Neural progenitor cell (in vitro differentiated cells): ENCODE measurements around the gene TSPAN18. TPM values are rescaled to one million over a fixed set of nuclear protein-coding genes. Genes with fewer than 3 reads are reported as not detected.
A peak's percentile ranks its signal among the peaks of the same experiment; 100 is the strongest.

Experiments
- DNase-seq: peaks from one replicate; pipeline ENCODE4 v3.0.0-alpha.2; 2016; ENCODE audit warnings: low spot score
- H2AFZ ChIP-seq: fragments of 200-600 bp; sonication (generic); replicated peaks from 2 replicates; pipeline ENCODE4 v1.6.1; 2016; ENCODE audit warnings: antibody characterized with exemption
- H3F3A ChIP-seq: fragments of 200-600 bp; sonication (generic); 2 replicates; pipeline ENCODE4 v1.6.1; 2016; ENCODE audit warnings: antibody characterized with exemption, low read depth
- H3K27ac ChIP-seq: fragments of 200-600 bp; sonication (generic); 2 replicates; pipeline ENCODE4 v1.5.1; 2016; ENCODE audit warnings: mild to moderate bottlenecking
- H3K27me3 ChIP-seq: fragments of 200-600 bp; sonication (generic); 2 replicates; pipeline ENCODE4 v1.6.1; 2016; ENCODE audit warnings: mild to moderate bottlenecking, moderate library complexity
- H3K36me3 ChIP-seq: fragments of 200-600 bp; sonication (generic); 2 replicates; pipeline ENCODE4 v1.5.1; 2016
- H3K4me1 ChIP-seq: fragments of 200-600 bp; sonication (generic); 2 replicates; pipeline ENCODE4 v1.6.1; 2016; ENCODE audit warnings: mixed run types
- H3K4me2 ChIP-seq: fragments of 200-600 bp; sonication (generic); 2 replicates; pipeline ENCODE4 v1.6.1; 2016
- H3K4me3 ChIP-seq: fragments of 200-600 bp; sonication (generic); 2 replicates; pipeline ENCODE4 v1.5.1; 2016
- H3K79me2 ChIP-seq: fragments of 200-600 bp; sonication (generic); 2 replicates; pipeline ENCODE4 v1.6.1; 2016; ENCODE audit warnings: low read depth
- H3K9ac ChIP-seq: fragments of 200-600 bp; sonication (generic); 2 replicates; pipeline ENCODE4 v1.6.1; 2016
- H3K9me3 ChIP-seq: fragments of 200-600 bp; sonication (generic); 2 replicates; pipeline ENCODE4 v1.5.1; 2016; ENCODE audit warnings: low read depth
- H4K20me1 ChIP-seq: fragments of 200-600 bp; sonication (generic); 2 replicates; pipeline ENCODE4 v1.6.1; 2016; ENCODE audit warnings: low read depth
- H3K27ac Mint-ChIP-seq: 3 replicates; pipeline ENCODE4 v1.8.0; 2021; ENCODE audit warnings: mixed read lengths
- H3K27me3 Mint-ChIP-seq: 2 replicates; pipeline ENCODE4 v1.8.0; 2022; ENCODE audit warnings: low read depth, mild to moderate bottlenecking, inconsistent platforms, moderate library complexity, mixed read lengths; ENCODE audit not compliant: insufficient read depth
- H3K36me3 Mint-ChIP-seq: 3 replicates; pipeline ENCODE4 v1.8.0; 2021; ENCODE audit warnings: mixed read lengths
- H3K4me1 Mint-ChIP-seq: 3 replicates; pipeline ENCODE4 v1.8.0; 2021; ENCODE audit warnings: mixed read lengths
- H3K4me3 Mint-ChIP-seq: 3 replicates; pipeline ENCODE4 v1.8.0; 2021; ENCODE audit warnings: mild to moderate bottlenecking, moderate library complexity, mixed read lengths
- H3K9me3 Mint-ChIP-seq: 3 replicates; pipeline ENCODE4 v1.8.0; 2020; ENCODE audit warnings: mixed read lengths
- CTCF ChIP-seq: fragments of 200-600 bp; sonication (generic); IDR thresholded peaks from 2 replicates; pipeline ENCODE4 v1.5.1; 2017; ENCODE audit warnings: antibody characterized with exemption, mild to moderate bottlenecking
- EZH2 ChIP-seq: fragments of 200-600 bp; sonication (generic); IDR thresholded peaks from 2 replicates; pipeline ENCODE4 v1.6.1; 2017; ENCODE audit warnings: antibody characterized with exemption, mild to moderate bottlenecking, moderate library complexity
- EZH2phosphoT487 ChIP-seq: fragments of 200-600 bp; sonication (generic); IDR thresholded peaks from 2 replicates; pipeline ENCODE4 v1.6.1; 2017; ENCODE audit warnings: antibody characterized with exemption
- total RNA-seq: library from RNA; depleted of rRNA; stranded (reverse); fragments of >200 nt; gene quantifications from 2 replicates; pipeline ENCODE4 v1.2.3, GENCODE V29; 2015; ENCODE audit warnings: low replicate concordance

Gene TSPAN18
- total RNA-seq, 1 donor from 2014 or later = 16.5 TPM

GRCh38 chr11:44742508-44743246 lies 15.9 kb downstream of the TSPAN18 start:
- Mint-ChIP-seq H3K36me3 (peaks cover 21% of the 10 kb centered on the region), H3K9me3 (no peaks in the 10 kb centered on the region), H3K27me3 (peaks cover 1% of the 10 kb centered on the region), H3K27ac (no peak overlapping the region), H3K4me1 (peaks cover 64% of the 10 kb centered on the region), H3K4me3 (no peak overlapping the region)
- H3K9ac ChIP-seq = no peak overlapping the region
- no peak overlapping the region for H3K27ac ChIP-seq
- H3F3A ChIP-seq = no peaks in the 10 kb centered on the region
- H3K79me2 ChIP-seq = peaks cover 11% of the 10 kb centered on the region
- H4K20me1 ChIP-seq = peaks cover 78% of the 10 kb centered on the region
- no peaks in the 10 kb centered on the region for H3K36me3 ChIP-seq
- no peaks in the 10 kb centered on the region for H3K9me3 ChIP-seq
- TF ChIP-seq CTCF (no peak), EZH2phosphoT487 (no peak), EZH2 (no peak)
- H3K4me1 ChIP-seq = peaks cover 18% of the 10 kb centered on the region
- H3K27me3 ChIP-seq = no peaks in the 10 kb centered on the region
- H3K4me3 ChIP-seq = no peak overlapping the region
- no peak overlapping the region for H2AFZ ChIP-seq
- no peak overlapping the region for H3K4me2 ChIP-seq
- DNase-seq = no peak

GRCh38 chr11:44743326-44743725 lies 16.6 kb downstream of the TSPAN18 start:
- Mint-ChIP-seq H3K4me1 (peaks cover 60% of the 10 kb centered on the region), H3K9me3 (no peaks in the 10 kb centered on the region), H3K27me3 (no peaks in the 10 kb centered on the region)

GRCh38 chr11:44743959-44744557 lies 17.3 kb downstream of the TSPAN18 start:
- Histone ChIP-seq H3K4me3 (no peak overlapping the region), H3K36me3 (no peaks in the 10 kb centered on the region), H3F3A (no peaks in the 10 kb centered on the region), H3K27me3 (no peaks in the 10 kb centered on the region), H3K4me1 (peaks cover 16% of the 10 kb centered on the region), H4K20me1 (peaks cover 70% of the 10 kb centered on the region), H3K79me2 (no peaks in the 10 kb centered on the region), H3K27ac (no peak overlapping the region), H3K9me3 (no peaks in the 10 kb centered on the region), H2AFZ (no peak overlapping the region), H3K9ac (no peak overlapping the region), H3K4me2 (no peak overlapping the region)
- TF ChIP-seq EZH2phosphoT487 (no peak), EZH2 (no peak), CTCF (no peak)
- Mint-ChIP-seq H3K9me3 (no peaks in the 10 kb centered on the region), H3K36me3 (peaks cover 14% of the 10 kb centered on the region), H3K4me1 (peaks cover 62% of the 10 kb centered on the region), H3K27me3 (no peaks in the 10 kb centered on the region), H3K27ac (peak overlapping the region; percentile 17), H3K4me3 (no peak overlapping the region)
- DNase-seq = no peak

More at GRCh38 chr11:44743326-44743725, 16.6 kb downstream of the TSPAN18 start:
- TF ChIP-seq EZH2 (no peak), EZH2phosphoT487 (no peak), CTCF (no peak)
- H3K4me2 ChIP-seq = no peak overlapping the region
- H4K20me1 ChIP-seq = peaks cover 72% of the 10 kb centered on the region
- H3K27ac ChIP-seq = no peak overlapping the region
- peaks cover 16% of the 10 kb centered on the region for H3K4me1 ChIP-seq
- Mint-ChIP-seq H3K4me3 (no peak overlapping the region), H3K27ac (no peak overlapping the region), H3K36me3 (peaks cover 17% of the 10 kb centered on the region)
- no peaks in the 10 kb centered on the region for H3K27me3 ChIP-seq
- no peaks in the 10 kb centered on the region for H3F3A ChIP-seq
- H3K79me2 ChIP-seq = peaks cover 4% of the 10 kb centered on the region
- H3K9me3 ChIP-seq = no peaks in the 10 kb centered on the region
- no peak overlapping the region for H3K9ac ChIP-seq
- H3K36me3 ChIP-seq = no peaks in the 10 kb centered on the region
- no peak overlapping the region for H2AFZ ChIP-seq
- no peak overlapping the region for H3K4me3 ChIP-seq
- DNase-seq = no peak
